ENCODE measurements around the gene RASA1.

DNA sequence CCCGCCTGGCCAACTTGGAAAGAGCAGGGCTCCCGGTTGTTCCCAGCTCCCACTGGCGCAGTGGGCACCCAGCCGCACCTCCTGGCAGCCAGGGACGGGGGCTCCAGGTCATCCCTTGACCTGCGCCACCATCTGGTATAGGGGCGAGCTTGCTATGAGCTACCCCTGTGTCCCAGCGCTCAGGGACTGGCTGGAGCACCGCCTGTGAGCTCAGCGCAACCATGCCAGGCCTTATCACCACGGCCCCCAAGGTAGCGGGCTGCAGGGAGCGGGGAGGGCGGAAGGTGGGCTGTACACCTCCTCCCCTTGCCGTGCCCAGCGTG is 15.4 kb upstream of the RASA1 start:
- TF ChIP-seq, protein P1, sequence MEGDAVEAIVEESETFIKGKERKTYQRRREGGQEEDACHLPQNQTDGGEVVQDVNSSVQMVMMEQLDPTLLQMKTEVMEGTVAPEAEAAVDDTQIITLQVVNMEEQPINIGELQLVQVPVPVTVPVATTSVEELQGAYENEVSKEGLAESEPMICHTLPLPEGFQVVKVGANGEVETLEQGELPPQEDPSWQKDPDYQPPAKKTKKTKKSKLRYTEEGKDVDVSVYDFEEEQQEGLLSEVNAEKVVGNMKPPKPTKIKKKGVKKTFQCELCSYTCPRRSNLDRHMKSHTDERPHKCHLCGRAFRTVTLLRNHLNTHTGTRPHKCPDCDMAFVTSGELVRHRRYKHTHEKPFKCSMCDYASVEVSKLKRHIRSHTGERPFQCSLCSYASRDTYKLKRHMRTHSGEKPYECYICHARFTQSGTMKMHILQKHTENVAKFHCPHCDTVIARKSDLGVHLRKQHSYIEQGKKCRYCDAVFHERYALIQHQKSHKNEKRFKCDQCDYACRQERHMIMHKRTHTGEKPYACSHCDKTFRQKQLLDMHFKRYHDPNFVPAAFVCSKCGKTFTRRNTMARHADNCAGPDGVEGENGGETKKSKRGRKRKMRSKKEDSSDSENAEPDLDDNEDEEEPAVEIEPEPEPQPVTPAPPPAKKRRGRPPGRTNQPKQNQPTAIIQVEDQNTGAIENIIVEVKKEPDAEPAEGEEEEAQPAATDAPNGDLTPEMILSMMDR (IDR thresholded peaks at IDR 0.05; ENCODE audit: low read depth, low read length, poor library complexity, severe bottlenecking) = no peak
- TF ChIP-seq EZH2phosphoT487 (IDR thresholded peaks at IDR 0.05; ENCODE audit: borderline replicate concordance, low read length) = no peak

Data from DOHH2 (cell line).